Measurements from ENCODE around the gene PJA2.
"Not testable (repeated sequence)": the region's sequence is repeated elsewhere in the genome, so short reads cannot be mapped to it uniquely, and the experiment has no call there.

Gene PJA2

DNA sequence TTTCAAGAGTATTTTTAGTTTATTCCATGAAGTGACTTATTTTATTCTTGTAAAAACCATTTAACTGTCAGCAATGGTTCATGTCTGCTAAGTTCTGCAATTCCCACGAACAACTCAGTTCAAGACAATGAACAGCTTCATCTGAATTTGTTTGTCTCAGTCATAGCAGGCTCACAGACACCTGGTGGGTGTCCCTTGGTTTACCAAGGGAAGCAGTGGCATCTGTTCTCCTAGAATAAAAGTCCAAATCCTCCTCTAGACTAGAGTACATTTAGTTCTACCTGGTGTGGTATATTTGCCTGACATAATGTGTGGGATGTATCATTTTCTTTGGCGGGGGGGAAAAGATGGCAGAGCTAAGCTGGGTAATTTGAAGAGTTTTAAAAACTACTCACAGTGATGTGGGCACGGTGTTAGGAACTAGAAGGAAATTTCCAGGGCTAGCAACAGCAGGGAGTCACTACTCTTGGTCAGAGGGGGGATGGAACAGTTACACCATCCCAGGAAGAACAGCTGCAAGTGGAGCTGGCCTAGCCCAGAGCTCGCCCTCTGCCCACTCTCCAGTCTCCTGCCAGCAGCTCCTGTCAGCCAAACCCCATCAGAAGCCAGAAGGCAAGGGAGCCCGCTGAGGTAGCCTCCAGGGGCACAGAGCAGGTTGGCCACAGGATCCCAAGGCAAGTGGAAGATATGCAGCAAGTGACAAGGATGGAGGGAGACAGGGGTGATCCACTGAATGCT is 100.3 kb downstream of the PJA2 start:
- DNase-seq (ENCODE audit: low read depth, low spot score), result no peak

DNA sequence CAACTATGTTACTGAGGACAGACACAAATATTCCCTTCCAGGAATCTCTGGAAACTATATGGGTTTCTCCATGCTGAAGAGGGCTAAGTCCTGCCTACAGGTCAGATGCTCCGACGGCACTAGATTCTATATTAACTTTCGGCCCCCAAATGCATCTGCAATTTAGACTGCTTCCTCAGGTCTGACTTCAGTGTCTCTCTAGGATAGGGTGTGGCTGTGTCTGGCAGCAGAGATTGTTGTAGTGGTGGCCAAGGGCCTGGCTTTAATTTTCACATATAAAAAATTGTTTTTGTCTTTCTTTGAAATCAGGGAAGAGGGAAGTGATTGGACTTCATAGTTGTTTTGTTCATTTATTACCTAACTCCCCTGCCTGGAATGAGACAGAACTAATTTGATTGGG is 101.8 kb downstream of the PJA2 start:
- no peak for DNase-seq (ENCODE audit: low read depth, low spot score)

DNA sequence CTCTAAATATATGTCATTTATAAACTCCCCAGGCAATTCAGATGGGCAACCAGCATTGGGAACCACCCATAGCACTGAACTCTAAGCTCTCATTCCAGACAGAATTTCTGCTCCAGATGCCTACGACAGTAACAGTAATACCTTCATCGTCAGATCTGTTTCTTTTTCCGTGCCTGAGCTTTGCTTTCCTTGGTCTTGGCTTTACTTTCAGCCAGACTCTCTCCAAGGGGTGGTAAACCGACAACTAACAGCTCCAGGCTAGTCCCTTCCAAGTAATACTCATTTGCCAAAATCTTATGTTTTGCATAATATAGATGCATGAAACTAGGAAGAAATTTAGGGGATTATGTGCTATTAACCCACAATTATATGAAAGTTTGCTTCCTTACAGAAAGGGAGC is 102.3 kb downstream of the PJA2 start:
- DNase-seq (ENCODE audit: low read depth, low spot score), result no peak

DNA sequence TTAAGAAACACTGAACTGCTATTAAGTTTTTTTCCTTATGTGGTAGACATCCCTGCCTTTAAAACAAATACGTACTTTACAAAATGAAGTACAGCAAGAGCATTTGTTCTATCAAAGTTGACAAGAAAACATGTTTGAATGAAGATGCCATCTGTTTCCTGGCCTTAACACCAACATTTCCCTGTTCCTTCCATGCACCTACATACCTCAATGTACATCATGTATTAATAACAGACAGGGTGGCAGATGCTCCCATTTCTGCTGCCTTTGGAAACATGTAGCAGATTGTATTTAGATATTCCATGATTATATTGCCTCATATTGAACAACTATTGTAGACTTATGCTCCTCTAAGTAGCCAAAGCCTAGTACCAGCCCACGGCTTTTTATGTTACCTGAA is 104.4 kb downstream of the PJA2 start:
- no peak for DNase-seq (ENCODE audit: low read depth, low spot score)

DNA sequence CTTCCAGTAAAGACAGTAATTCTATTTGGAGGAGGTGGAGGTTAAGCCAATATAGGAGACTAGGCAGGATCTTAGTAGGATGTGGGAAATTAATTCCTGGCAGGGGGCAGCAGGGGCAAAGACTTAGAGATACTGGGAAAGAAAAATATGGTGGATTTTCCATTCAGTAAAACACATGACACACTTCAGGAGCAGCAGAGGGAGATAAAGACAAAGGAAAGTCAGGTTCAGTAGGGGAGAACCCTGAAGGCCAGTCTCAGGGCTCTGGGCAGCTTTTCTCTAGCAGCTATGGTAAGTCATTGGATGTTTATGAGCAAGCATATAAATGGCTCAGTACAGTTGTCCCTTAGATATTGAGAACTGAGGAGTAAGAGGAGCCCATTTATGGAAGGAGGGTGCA is 105.5 kb downstream of the PJA2 start:
- no peak for DNase-seq (ENCODE audit: low read depth, low spot score)

DNA sequence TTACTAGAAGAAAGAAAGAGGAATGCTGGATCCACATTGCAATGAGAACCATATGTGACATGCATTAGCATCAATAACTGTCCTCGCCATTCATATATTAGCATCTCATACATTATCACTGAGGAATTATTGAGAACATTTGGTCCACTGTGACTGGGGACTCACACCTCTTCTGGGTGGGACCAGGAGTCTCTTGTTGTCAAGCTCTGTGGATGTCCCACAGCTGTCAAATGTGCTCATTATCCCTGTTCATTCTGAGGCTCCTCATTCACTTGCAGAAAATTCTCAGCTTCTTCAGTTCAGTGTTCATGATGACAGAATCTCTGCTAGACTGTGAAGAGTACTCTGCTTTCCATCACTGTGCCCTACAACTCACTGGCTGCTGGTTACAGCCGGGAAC is 109.4 kb downstream of the PJA2 start:
- DNase-seq (ENCODE audit: low read depth, low spot score), result no peak

DNA sequence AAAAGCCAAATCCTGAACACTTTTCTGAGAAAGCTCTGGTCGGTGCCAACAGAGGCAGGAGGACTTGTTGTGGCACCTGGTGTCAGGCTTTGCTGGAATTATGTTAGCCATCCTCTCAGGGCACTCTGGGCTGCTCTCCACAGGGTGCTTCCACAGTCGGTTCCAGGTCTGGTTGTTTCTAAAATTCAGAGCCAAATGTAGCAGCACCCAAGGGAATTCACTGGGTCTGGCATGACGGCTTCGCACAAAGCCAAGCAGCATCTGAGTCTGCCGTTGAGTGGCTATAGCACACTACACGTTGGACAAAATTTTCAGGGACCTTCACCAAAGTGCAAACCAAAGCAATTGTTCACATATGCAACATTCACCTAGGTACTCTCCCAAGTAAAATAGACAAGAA is 110.2 kb downstream of the PJA2 start:
- DNase-seq (ENCODE audit: low read depth, low spot score), result no peak

DNA sequence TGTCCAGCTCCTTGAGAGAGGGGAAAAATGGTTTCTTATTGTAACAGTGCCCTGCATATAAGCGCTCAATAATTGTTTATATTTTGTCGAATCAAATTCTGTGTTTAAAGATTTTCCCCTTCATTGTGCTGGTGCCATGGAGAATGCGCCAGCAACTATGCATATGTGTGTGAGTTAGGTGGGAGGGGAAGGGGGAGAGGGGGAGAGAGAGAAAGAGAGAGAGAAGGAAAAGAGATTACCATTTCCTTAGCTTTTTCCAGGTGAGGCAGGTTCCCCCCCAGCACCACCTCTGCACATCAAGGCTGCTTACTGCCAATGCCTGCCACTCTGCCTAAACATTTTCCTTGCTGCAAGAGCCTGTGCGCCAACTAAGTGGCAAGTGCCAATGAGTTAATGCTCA is 111.0 kb downstream of the PJA2 start:
- no peak for DNase-seq (ENCODE audit: low read depth, low spot score)

DNA sequence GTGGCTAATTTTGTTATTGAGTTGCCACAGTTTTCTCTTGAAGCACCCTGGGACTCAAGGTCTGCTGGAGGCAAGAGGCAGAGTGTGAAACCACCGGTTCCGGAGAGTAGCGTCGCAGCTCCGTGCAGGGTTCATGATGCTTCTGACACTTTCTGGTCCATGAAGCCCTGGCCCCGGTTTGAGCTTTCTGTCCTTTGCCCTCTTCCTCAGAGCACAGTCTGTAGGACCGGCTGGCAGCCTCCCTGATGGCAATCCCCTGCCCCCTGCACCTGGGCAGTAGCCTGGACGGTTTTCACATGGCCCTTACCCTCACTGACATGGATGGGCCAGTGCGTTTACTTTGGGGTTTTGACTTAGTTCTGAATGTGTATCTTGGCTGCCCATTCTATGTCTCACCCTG is 111.9 kb downstream of the PJA2 start:
- no peak for DNase-seq (ENCODE audit: low read depth, low spot score)

DNA sequence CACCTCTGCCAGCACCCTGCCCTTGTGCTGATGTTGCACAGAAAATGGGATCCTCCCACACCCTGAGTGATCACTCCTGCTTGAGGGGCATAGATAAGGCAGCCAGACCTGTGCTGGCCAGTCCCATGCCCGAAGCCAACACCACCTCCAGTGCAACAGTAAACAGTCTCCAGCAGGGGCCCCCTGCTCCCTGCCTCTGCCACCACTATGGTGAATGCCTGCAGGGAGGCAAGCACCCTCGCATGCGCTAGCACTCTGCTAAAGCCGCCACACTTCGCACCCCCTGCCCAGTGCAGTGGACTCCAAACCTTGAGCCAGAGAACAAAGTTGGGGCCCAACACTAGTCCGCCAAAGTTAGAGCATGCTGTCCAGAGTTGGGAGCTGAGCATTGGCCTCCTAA is 118.7 kb downstream of the PJA2 start:
- no peak for DNase-seq (ENCODE audit: low read depth, low spot score)

DNA sequence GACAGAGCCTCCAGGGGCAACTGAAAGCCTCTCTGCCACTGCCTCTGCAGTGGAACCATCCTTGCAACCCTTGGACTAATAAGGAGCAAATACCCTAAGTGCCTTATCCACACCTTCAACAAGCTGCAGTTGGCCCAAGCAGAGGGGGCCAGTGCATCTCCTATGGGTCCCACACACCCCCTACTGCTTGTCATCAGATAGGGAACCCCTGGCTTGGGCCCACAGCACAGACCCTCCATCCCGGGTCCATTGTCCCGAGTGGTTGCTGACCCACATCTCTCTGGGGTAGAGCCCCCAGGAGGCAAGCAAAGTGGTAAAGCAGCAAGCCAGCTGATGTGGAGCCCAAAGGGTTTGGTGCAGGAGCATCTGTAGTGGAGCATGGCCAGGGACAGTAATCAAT is 119.5 kb downstream of the PJA2 start:
- DNase-seq (ENCODE audit: low read depth, low spot score), result no peak

DNA sequence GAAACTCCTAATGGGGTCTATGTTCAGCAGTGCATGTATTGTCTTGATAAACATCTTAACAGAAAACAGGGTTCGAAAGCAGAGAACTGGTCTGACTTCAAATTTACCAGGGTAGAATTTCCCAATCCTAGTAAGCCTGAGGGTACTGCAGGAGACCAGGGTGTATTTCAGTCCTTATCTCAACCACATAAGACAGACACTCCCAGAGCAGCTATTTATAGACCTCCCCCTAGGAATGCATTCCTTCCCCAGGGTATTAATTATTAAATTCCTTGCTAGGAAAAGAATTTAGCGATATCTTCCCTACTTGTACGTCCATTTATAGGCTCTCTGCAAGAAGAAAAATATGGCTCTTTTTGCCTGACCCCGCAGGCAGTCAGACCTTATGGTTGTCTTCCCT is 123.1 kb downstream of the PJA2 start:
- DNase-seq (ENCODE audit: low read depth, low spot score), result not testable (repeated sequence)
